Measurements from ENCODE around the gene TYW1.
"Not testable (repeated sequence)": the region's sequence is repeated elsewhere in the genome, so short reads cannot be mapped to it uniquely, and the experiment has no call there.

Gene TYW1

DNA sequence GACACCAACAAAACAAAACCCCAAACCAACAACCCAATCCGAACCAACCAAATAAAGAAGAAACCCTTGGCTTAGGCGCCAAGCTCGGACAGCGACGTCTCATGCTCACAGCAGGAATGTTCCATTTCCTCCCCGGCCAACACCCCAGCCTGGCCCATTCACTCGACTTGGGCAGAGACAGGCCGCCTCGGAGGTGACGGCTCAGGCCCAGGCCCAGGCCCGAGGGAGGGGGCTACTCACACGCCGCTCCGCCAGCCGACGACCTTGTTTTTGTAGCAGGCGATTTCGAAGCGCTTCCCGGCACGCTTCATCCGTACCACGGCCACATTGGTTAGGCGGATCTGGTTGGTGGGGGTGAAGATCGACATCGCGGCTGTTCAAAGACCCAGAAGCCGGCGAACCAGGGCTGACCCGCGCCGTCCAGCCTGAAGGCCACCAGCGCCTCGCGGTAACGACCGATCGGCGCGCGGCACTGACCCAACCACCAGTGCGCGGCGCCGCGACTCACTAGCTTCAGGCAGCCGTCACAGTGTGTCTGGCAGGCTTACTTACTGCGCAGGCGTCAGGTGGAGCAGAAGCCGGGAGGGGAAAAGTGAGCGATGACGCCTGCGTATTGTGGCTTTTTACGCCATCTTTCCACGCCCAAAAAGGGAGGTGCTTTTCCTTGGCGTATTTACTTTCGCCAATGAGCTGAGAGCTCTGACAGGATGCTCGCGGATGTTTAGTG lies 1.4 kb upstream of the TYW1 start, which contains the start of gene SBDS:
Gene SBDS (minus strand): TSS at position 537 of the 727 bp plus-strand sequence. CDS start 169 bp downstream, at position 368.
- DNase-seq, result peak; percentile 92 to 95

DNA sequence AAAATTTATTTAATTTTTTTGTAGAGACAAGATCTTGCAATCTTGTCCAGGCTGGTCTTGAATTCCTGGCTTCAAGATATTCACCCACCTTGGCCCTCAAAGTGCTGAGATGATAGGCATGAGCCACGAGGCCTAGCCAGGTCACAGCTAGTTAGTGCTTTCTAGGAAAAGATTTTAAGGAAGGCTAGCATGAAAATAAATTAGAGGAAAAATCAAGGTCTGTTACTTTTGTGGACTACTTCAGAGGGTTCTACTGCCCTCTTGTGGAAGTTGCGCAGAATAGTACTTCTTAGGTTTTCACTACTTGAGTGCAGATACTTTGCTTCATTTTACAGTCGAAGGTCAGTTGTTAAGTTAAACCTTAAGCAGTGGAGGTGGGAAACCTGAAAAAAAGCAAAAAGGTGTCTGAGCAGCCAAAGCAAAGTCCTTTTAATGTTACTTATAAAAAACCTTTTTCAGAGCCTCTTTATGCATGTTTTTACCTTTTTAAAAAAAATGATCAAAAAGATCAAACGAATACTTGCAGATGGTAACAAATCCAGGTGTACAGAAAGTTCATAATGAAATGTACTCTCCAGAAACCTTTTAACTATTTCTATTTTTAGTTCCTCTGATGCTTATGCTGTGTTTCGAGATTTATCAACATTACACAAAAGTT lies 4.1 kb downstream of the TYW1 start:
- DNase-seq, result not testable (repeated sequence)

- DNase-seq, result not testable (repeated sequence)
These were observed 7.5 kb downstream of the TYW1 start for GRCh38 chr7:67004145-67004544.

DNA sequence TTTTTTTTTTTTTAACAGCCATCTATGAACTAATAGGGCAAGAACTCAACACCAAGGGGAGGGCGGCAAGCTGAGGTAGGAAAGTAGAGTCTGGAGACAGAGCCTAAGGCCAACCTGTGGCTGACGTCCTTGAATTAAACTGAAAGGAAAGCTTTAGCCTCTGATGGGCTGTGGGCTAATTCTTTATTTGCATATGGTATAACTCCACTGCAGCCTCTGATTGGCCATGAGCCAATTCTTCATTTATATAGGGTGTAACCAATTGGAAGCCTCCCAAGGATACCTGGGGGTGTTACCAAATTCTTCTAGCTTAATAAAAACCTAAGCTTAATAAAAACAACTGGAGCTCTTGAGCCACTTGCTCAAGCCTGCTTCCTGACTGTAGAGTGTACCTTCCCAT lies 10.3 kb downstream of the TYW1 start:
- no peak for DNase-seq

DNA sequence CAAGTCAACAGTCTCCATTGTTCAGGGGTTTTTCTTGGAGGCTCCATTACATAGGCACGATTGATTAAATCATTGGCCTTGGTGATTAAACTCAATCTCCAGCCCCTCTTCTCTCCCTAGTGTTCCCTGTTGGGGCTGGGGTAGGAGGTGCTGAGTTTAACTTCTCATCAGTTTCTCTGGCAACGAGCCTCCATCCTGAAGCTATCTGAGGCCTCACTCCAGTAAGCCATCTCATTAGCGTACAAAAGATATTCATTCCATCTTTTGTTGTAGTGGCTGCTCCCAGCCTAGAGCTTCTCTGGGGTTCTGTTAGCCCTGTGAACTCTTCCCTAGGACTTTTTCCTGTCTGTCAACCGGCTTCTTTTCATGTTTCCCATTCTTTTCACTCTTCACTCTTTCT lies 11.6 kb downstream of the TYW1 start:
- no peak for DNase-seq

DNA sequence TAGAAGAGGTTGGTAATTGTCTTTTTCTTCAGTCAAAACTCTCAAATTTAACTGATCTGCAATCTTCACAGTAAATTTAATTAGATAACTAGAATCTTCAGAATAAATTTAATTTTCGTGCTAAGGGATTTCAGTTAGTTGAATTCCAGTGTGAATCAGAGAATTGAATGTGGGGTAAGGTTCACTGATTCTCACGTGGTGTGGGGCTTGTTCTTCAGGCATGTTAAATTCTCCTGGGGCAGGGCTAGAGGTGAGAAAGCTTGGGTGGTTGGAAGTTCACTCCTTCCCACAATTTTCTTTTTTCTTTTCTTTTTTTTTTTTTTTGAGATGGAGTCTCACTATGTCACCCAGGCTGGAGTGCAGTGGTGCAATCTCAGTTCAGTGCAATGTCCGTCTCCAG lies 13.0 kb downstream of the TYW1 start:
- not testable (repeated sequence) for DNase-seq

DNA sequence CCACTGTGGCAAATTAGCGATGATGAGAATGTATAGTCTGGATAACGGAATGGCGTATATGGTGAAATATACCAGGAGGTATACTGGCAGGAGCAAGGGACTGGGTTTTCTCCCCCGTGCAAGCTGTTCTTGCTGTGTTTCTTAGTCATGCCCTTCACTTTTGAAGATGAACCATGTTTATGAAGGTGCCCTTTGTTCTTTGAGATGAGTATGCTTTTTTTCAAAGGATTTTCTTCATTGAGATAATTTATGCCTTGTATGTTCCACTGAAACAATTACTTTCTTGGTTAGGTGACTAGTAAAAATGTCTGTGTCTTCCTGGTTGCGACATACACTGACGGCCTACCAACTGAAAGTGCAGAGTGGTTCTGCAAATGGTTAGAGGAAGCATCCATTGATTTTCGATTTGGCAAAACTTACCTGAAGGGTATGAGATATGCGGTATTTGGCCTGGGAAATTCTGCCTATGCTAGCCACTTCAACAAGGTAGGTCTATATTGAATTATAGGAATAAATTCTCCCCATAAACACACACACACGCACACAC lies 17.5 kb downstream of the TYW1 start:
- DNase-seq, result not testable (repeated sequence)

GRCh38 chr7:67017971-67018370 lies 21.3 kb downstream of the TYW1 start:
- DNase-seq, result not testable (repeated sequence)

GRCh38 chr7:67018940-67019339 lies 22.3 kb downstream of the TYW1 start:
- no peak for DNase-seq

DNA sequence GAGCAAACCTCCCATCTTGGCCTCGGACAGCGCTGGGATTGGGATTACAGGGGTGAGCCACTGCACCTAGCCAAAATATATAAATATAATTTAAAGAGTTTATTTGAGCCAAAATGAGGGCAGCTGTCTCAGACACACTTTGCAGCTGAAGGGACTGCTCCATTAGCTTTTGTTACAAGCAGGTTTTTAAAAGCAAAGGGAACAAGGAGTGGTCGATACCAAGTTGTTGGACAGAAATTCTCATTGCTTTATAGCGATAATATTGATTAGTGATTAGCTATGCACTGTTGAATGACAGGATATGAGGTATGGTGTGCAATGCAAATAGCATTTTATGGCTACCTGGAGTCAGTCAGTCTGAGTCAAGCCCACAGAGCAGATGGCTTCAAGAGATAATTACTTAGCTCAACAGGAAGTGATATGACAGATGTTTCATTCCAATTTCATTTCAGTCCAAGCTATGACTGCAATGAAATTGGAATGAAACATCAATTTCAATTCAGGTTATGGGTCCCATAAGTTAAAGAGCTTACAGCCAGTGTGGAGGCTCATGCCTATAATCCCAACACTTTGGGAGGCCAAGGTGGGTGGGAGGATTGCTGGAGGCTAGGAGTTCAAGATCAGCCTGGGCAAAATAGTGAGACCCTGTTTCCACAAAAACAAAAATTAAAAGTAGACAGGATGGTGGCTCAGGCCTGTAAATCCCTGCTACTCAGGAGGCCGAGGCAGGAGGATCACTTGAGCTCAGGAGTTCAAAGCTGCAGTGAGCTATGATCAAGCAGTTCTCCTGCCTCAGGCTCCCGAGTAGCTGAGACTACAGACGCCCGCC lies 23.1 kb downstream of the TYW1 start:
- DNase-seq, result no peak

- no peak for DNase-seq
These were observed 24.6 kb downstream of the TYW1 start for GRCh38 chr7:67021260-67021659.

DNA sequence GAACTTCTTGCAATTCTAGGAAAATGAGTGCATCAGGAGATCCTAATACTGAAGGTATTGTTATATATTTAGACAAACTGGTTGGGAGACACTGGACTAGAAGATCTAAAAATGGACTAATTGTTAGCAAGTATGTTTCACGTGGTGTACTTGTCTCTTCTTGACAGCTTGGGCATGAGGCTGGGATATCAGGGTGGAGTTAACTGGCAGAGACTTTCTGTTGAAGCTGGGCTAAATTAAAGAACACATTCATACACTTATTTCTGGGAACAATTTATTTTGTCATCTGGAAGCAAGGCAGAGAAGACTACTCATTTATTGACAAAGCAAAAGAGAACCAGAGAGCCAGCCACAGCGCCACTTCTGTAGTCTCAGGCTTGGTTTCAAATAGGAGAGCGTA lies 25.9 kb downstream of the TYW1 start:
- DNase-seq, result no peak

- DNase-seq, result not testable (repeated sequence)
These were observed 28.8 kb downstream of the TYW1 start for GRCh38 chr7:67025459-67025858.

DNA sequence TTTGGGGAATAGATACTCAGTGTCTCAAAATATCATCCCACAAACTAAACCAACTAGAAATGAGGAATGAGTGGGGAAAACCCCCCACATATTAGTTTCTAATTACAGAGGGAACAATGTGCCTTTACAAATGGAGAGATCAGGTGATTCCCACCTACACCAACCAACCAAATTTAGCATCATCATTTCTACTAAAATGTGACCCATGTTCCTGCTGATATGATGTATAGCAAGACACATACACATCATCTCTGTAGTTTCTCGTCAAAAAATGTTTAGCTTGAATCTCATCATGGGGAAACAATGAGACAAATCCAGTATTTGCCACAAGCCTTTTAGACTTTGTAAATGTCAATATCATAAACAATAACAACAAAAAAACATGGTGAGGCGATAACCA lies 35.1 kb downstream of the TYW1 start:
- not testable (repeated sequence) for DNase-seq

- DNase-seq, result no peak
These were observed 36.6 kb downstream of the TYW1 start for GRCh38 chr7:67033251-67033650.

GRCh38 chr7:67036432-67037395 lies 40.1 kb downstream of the TYW1 start:
- not testable (repeated sequence) for DNase-seq

DNA sequence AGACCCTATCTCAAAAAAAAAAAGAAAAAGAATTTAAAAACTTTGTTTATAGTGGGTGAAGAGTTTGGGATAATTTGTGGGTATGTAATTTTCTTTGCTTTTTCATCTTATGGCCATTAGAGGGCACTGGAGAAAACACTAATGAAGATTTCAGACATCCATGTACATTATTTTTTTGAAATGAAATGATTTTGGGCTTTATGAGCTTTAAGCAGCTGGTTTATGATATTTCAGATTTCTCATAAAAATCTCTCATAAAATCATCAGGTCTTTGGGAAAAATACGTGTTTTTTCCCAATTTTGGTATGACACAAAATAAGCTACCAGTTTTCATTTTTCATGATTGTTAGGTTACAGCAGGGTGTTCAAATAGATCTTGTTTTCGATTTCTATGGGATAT lies 44.2 kb downstream of the TYW1 start:
- DNase-seq, result not testable (repeated sequence)

DNA sequence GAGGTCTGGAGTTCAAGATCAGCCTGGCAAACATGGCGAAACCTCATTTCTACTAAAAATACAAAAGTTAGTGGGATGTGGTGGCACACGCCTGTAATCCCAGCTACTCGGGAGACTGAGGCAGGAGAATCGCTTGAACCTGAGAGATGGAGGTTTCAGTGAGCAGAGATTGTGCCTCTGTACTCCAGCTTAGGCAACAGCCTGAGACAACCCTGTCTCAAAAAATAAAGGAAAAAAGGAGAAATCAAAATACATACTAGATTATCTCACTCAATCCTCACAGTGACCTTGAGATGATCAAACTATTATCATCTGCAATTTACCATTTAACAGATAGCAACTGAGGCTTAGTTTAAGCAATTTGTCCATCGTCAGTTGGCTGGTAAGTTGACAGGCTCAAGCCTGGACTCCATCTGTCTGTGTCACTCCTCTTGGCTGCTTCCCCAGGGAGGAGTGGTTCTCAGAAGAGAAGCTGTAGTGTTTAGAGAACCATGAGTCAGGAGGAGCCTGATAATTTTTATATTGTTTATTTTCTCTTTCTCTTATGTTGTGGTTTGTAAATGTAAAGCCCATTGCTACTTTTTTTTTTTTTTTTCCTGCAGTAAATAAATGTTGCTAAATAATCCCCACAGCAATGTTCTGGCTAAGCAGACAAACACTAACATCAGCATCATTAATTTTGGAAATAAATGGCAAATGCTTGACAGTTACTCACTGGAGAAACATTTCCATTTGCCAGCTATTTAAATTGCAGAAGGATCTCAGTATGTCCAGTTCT lies 46.3 kb downstream of the TYW1 start:
- not testable (repeated sequence) for DNase-seq

DNA sequence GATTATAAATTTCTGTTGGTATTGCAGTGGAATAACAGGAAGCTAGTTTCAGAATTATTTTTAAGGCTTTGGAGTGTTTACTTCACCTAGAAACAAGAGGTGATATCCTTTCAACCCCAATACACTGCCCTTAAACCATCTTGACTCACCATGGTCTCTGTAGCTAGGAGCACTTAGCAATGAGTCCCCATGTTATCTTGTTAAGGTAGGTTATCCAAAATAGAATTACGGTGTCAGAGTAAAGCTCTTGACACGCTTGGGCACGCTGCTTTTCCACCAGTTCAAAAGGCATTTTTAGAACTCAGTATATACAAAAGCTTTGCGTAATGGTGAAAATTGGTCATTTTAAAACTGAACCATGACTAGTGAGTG lies 46.9 kb downstream of the TYW1 start:
- not testable (repeated sequence) for DNase-seq

DNA sequence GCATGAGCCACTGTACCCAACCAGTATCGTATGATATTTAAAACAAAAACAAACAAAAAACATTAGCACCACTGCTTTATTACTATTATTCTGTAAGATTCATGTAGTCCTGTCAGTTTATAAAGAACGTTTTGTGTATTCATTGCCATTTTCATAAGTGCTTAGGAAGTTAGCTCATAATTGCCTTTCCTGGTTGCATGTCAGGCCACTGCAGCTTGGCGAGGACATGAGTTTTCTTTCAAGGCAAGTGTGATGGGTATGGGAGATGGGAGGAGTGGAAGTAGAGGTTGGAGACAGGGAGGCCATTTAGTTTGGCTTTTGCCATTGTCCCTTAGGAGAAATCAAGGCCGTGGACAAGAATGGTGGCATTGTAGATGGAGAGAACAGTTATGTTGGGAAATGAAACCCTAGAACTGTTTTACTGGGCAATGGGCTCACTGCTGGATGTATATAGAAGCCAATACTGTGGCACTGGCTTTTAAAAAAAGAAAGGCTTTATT lies 48.9 kb downstream of the TYW1 start:
- DNase-seq, result no peak

- DNase-seq, result not testable (repeated sequence)
These were observed 50.2 kb downstream of the TYW1 start for GRCh38 chr7:67046819-67047218.

Measured in activated CD4-positive, alpha-beta T cell treated with anti-CD3 and anti-CD28 coated beads, Interleukin-2, amount 50 U/mL, for 48 hours (primary cell).